WTC11 (cell line): ENCODE results near the gene PRDX6. TPM values are rescaled to one million over a fixed set of nuclear protein-coding genes. Genes with fewer than 3 reads are reported as not detected.

ENCODE experiments used
- ATAC-seq: fragments of 200-7000 bp; cut with Tn5 transposase; 2 replicates; pipeline ENCODE4 v1.10.0; 2021; ENCODE audit warnings: mild to moderate bottlenecking, moderate library complexity
- CTCF ChIA-PET: fragments of 300-600 bp; sonication (Branson Sonifier 250); formaldehyde crosslinking; loops from one replicate; lab custom pipeline; 2021; ENCODE audit warnings: antibody characterized with exemption; lab: Charles Lee
- POLR2A ChIA-PET: fragments of 350-600 bp; sonication (Branson Sonifier 250); formaldehyde crosslinking; loops from one replicate; lab custom pipeline; 2021; ENCODE audit warnings: antibody characterized with exemption; lab: Charles Lee
- DNase-seq: peaks from one replicate; pipeline ENCODE4 v3.0.0; 2021; ENCODE audit warnings: low spot score
- H3K27ac Mint-ChIP-seq: 2 replicates; pipeline ENCODE4 v1.8.0; 2021; ENCODE audit warnings: mixed read lengths
- H3K27me3 Mint-ChIP-seq: 2 replicates; pipeline ENCODE4 v1.8.0; 2021; ENCODE audit warnings: low read depth, mild to moderate bottlenecking, moderate library complexity, mixed read lengths
- H3K36me3 Mint-ChIP-seq: 2 replicates; pipeline ENCODE4 v1.8.0; 2021; ENCODE audit warnings: mixed read lengths
- H3K4me1 Mint-ChIP-seq: 2 replicates; pipeline ENCODE4 v1.8.0; 2022; ENCODE audit warnings: mixed read lengths
- H3K4me3 Mint-ChIP-seq: 2 replicates; pipeline ENCODE4 v1.8.0; 2021; ENCODE audit warnings: mild to moderate bottlenecking, moderate library complexity, mixed read lengths
- H3K9me3 Mint-ChIP-seq: 2 replicates; pipeline ENCODE4 v1.8.0; 2021; ENCODE audit warnings: mixed read lengths
- FOXK1 ChIP-seq: sonication (generic); formaldehyde crosslinking; IDR thresholded peaks from 2 replicates; pipeline ENCODE4 v1.8.0; 2022; ENCODE audit warnings: mild to moderate bottlenecking, moderate library complexity, missing genetic modification reagents
- GABPB1 ChIP-seq: sonication (generic); formaldehyde crosslinking; IDR thresholded peaks from 2 replicates; pipeline ENCODE4 v1.8.1; 2023; ENCODE audit warnings: mild to moderate bottlenecking, missing genetic modification reagents
- GTF2I ChIP-seq: fragments of 250-450 bp; sonication (Bioruptor Pico); conservative IDR thresholded peaks from 2 replicates; pipeline ENCODE4 v1.4.0; 2021; ENCODE audit warnings: mild to moderate bottlenecking
- HMGXB4 ChIP-seq: sonication (generic); formaldehyde crosslinking; IDR thresholded peaks from 2 replicates; pipeline ENCODE4 v1.8.1; 2023; ENCODE audit warnings: mild to moderate bottlenecking, moderate library complexity, missing genetic modification reagents
- MLX ChIP-seq: sonication (generic); formaldehyde crosslinking; IDR thresholded peaks from 2 replicates; pipeline ENCODE4 v1.8.1; 2023; ENCODE audit warnings: mild to moderate bottlenecking, missing genetic modification reagents, moderate library complexity
- MXD4 ChIP-seq: fragments of 250-450 bp; sonication (Bioruptor Pico); IDR thresholded peaks from 2 replicates; pipeline ENCODE4 v1.8.0; 2021; ENCODE audit warnings: mild to moderate bottlenecking, moderate library complexity, borderline replicate concordance
- NFATC4 ChIP-seq: fragments of 250-450 bp; sonication (Bioruptor Pico); IDR thresholded peaks from 2 replicates; pipeline ENCODE4 v1.9.0; 2021; ENCODE audit warnings: mild to moderate bottlenecking
- NFE2L1 ChIP-seq: sonication (generic); formaldehyde crosslinking; IDR thresholded peaks from 2 replicates; pipeline ENCODE4 v1.8.1; 2023; ENCODE audit warnings: missing genetic modification reagents
- OVOL2 ChIP-seq: fragments of 250-450 bp; sonication (Bioruptor Pico); IDR thresholded peaks from 2 replicates; pipeline ENCODE4 v1.9.0; 2021; ENCODE audit warnings: mild to moderate bottlenecking, borderline replicate concordance
- SP1 ChIP-seq: sonication (generic); formaldehyde crosslinking; conservative IDR thresholded peaks from 2 replicates; pipeline ENCODE4 v1.8.1; 2022; ENCODE audit warnings: missing genetic modification reagents
- ZNF219 ChIP-seq: sonication (generic); formaldehyde crosslinking; IDR thresholded peaks from 2 replicates; pipeline ENCODE4 v1.8.0; 2023; ENCODE audit warnings: missing genetic modification reagents, mild to moderate bottlenecking, borderline replicate concordance
- ZNF425 ChIP-seq: fragments of 250-450 bp; sonication (Bioruptor Pico); conservative IDR thresholded peaks from 2 replicates; pipeline ENCODE4 v1.9.0; 2021; ENCODE audit warnings: mild to moderate bottlenecking
- total RNA-seq: library from RNA; stranded (reverse); gene quantifications from 3 replicates; pipeline ENCODE4 v1.2.3, GENCODE V29; 2021

PRDX6 gene
- total RNA-seq, 1 experiment from 2014 or later, result 538 TPM

GRCh38 chr1:173447224-173447623 lies 29.9 kb upstream of the PRDX6 start:
- H3K27me3 Mint-ChIP-seq, result no peaks in the 10 kb centered on the region
- peak overlapping the region; percentile 95; the same call in 1 of the 2 replicates for H3K27ac Mint-ChIP-seq
- peak overlapping the region; percentile 26 for H3K4me3 Mint-ChIP-seq
- ATAC-seq, result no peak
- peaks cover 72% of the 10 kb centered on the region for H3K4me1 Mint-ChIP-seq
- POLR2A ChIA-PET, result no interaction called here
- peaks cover 50% of the 10 kb centered on the region for H3K36me3 Mint-ChIP-seq
- CTCF ChIA-PET, result no interaction called here
- no peak for DNase-seq
- H3K9me3 Mint-ChIP-seq, result peaks cover 31% of the 10 kb centered on the region
- TF ChIP-seq OVOL2, result no peak

- peaks cover 44% of the 10 kb centered on the region for H3K36me3 Mint-ChIP-seq
- peaks cover 72% of the 10 kb centered on the region for H3K4me1 Mint-ChIP-seq
These were observed 28.2 kb upstream of the PRDX6 start for GRCh38 chr1:173448945-173449344.

GRCh38 chr1:173451981-173452380 lies 25.2 kb upstream of the PRDX6 start:
- TF ChIP-seq MXD4 (CRISPR knock-in tag) (no peak), HMGXB4 (CRISPR knock-in tag) (no peak)
- Mint-ChIP-seq H3K4me1 (peaks cover 61% of the 10 kb centered on the region), H3K4me3 (no peak overlapping the region), H3K9me3 (peaks cover 20% of the 10 kb centered on the region), H3K36me3 (peaks cover 43% of the 10 kb centered on the region), H3K27me3 (no peaks in the 10 kb centered on the region), H3K27ac (peak overlapping the region; percentile 94)
- ChIA-PET POLR2A (no interaction called here), CTCF (no interaction called here)
- no peak for DNase-seq
- no peak for ATAC-seq

More at GRCh38 chr1:173448945-173449344, 28.2 kb upstream of the PRDX6 start:
- TF ChIP-seq SP1 (CRISPR knock-in tag) (no peak), ZNF425 (CRISPR knock-in tag) (peak; percentile 61; the same call in 1 of the 2 replicates)
- peak; percentile 92 for ATAC-seq
- peak overlapping the region; percentile 19; the same call in 1 of the 2 replicates for H3K4me3 Mint-ChIP-seq
- ChIA-PET POLR2A (interaction anchor here (0.6 to 2.3 kb wide), 3 partner anchors 20 to 1426 kb away, joined by 4 to 10 read pairs (median 5); partner anchors contain the start of gene PRDX6), CTCF (interaction anchor here (1.2 to 1.3 kb wide), 2 partner anchors 19 to 28 kb away, joined by 6 to 14 read pairs; partner anchors contain the start of gene PRDX6)
- peaks cover 27% of the 10 kb centered on the region for H3K9me3 Mint-ChIP-seq
- peak overlapping the region; percentile 93 for H3K27ac Mint-ChIP-seq
- H3K27me3 Mint-ChIP-seq, result no peaks in the 10 kb centered on the region
- peak; percentile 16 for DNase-seq

- Mint-ChIP-seq H3K4me3 (no peak overlapping the region), H3K36me3 (peaks cover 40% of the 10 kb centered on the region)
These were observed 23.2 kb upstream of the PRDX6 start for GRCh38 chr1:173453982-173454381.

GRCh38 chr1:173454966-173455524 lies 22.1 kb upstream of the PRDX6 start:
- no peak overlapping the region for H3K4me3 Mint-ChIP-seq
- no peak for TF ChIP-seq GABPB1 (CRISPR knock-in tag)
- TF ChIP-seq ZNF219 (CRISPR knock-in tag), result no peak
- TF ChIP-seq, all 79 proteins: peak for 0
- Mint-ChIP-seq H3K27ac (peak overlapping the region; percentile 78), H3K27me3 (no peaks in the 10 kb centered on the region), H3K36me3 (peaks cover 45% of the 10 kb centered on the region), H3K9me3 (peaks cover 13% of the 10 kb centered on the region; the same call in 1 of the 2 replicates), H3K4me1 (peaks cover 44% of the 10 kb centered on the region)
- ATAC-seq, result no peak
- CTCF ChIA-PET, result no interaction called here
- DNase-seq, result no peak
- POLR2A ChIA-PET, result no interaction called here

More at GRCh38 chr1:173453982-173454381, 23.2 kb upstream of the PRDX6 start:
- Mint-ChIP-seq H3K27me3 (no peaks in the 10 kb centered on the region), H3K4me1 (peaks cover 48% of the 10 kb centered on the region), H3K27ac (peak overlapping the region; percentile 73), H3K9me3 (peaks cover 13% of the 10 kb centered on the region; the same call in 1 of the 2 replicates)
- TF ChIP-seq GTF2I (CRISPR knock-in tag), result no peak
- TF ChIP-seq FOXK1, result no peak
- no peak for TF ChIP-seq NFE2L1 (CRISPR knock-in tag)
- no peak for TF ChIP-seq MLX (CRISPR knock-in tag)
- TF ChIP-seq NFATC4 (CRISPR knock-in tag), result no peak
- ChIA-PET CTCF (interaction anchor here (0.6 to 1.1 kb wide), 2 partner anchors 24 to 646 kb away, joined by 3 to 4 read pairs; no protein-coding TSS in a partner anchor), POLR2A (no interaction called here)
- DNase-seq, result no peak
- no peak for ATAC-seq
